Astrocyte of the hippocampus (primary cell): ENCODE data around the gene PARD3.
A peak's percentile ranks its signal among the peaks of the same experiment; 100 is the strongest.
"Not testable (repeated sequence)": the region's sequence is repeated elsewhere in the genome, so short reads cannot be mapped to it uniquely, and the experiment has no call there.

Source experiments
- DNase-seq: peaks from one replicate; pipeline ENCODE4 v3.0.0; 2011; ENCODE audit warnings: low read depth, low spot score

Gene PARD3

DNA sequence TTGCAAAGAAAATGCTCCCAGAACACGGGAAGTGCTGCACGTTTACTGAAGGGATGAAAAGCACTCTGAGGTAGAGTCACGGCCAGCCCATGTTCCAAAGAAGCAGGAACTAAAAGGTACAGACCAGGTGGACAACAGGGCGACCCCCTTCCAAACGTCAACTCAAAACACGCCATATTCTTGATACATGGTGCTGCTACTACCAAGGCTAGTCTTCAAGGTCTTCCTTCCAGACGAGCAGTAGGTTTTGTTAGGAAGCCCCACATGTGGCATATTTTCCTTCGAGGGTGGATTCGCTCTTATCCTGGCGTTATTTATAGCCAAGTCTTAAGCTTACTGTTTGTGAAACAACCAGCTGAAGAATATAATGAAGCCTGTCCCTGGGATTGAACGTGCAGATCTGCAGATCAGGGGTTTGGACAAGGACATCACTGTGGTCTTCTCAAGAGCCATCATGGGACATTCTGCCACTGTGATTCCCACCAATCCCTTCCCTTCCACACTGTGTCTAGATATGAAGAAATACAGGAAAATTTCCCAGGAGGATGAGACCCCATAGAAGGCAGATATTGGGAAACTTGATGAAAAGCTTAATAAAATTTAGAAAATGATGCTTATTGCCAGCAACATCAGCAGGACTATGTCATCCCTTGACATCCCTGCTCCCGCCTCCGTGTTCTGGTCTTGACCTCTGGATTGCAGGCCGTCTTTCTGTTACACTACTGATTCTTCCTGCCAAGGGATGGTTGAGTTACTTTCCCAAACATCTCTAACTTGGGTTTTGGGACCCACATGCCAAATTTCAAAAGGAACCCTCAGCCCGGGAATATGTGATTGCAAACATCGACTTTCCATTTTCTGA is 734.4 kb downstream of the PARD3 start:
- no peak for DNase-seq

DNA sequence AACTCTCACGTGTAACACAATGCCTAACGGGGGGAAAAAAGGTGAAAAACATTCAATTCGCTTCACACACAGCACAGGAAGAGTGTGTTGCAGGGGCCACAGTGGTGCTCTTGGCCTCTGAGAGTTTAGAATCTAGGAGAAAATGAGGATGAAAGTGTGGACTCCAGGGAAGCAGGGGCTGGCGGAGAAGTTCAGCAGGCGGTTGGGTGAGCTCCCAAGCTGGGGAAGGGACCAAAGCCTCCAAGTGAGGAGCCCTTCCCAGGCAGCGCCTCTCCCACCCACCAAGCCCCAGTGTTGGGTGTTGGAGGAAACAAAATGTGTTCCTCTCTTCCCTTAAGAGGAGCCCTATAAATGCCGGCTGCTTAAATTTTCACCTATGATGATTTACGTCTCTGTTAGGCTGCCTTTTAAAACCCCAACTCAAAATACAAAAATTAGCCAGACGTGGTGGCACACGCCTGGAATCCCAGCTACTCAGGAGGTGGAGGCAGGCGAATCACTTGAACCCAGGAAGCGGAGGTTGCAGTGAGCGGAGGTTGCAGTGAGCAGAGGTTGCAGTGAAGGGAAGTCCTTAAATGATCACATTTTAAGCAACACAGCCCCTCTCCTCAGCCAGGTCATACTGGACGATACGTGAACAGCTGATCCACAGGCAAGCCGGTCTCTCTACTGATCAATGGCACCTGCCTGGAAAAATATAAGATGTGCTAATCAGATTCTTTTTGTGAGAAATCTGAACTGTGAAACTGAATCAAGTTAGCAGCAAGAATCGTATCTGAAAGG is 735.2 kb downstream of the PARD3 start:
- DNase-seq: no peak

- DNase-seq: peak; percentile 21
Observed at GRCh38 chr10:34078745-34079470, 736.2 kb downstream of the PARD3 start.

DNA sequence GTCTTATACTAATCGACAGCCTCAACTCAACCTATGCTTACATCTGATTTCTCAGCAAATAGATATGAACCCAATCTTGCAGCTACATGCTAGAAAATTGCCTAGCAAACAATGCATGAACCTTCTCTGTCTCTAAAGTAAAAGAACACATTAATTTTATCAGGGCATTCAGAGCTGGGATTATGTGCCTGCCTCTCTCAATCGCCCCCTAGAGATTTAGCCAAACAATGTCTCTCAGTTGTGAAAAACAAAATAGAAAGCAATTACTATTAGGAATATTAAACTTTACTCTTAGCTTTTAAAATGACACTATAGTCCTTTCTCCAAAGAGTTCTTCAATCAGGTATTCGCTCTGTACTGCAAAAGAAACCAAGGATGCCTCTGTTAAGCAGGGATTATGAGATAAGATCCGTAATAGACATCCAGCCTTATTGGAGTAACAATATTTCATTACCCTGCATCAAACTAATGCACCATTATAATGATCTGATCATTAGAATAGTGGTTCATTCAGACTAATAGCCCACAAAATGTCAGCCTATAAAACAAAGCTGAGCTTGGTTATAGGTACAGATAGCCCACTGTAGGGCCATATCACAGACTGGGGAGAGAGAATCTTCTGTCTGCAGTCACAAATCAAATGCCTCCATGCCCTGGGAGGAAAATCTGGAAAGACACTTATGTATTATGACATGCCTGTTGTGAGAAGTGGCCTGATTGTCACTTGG is 736.9 kb downstream of the PARD3 start:
- DNase-seq: no peak

- no peak for DNase-seq
Observed at GRCh38 chr10:34076443-34076842, 738.7 kb downstream of the PARD3 start.

DNA sequence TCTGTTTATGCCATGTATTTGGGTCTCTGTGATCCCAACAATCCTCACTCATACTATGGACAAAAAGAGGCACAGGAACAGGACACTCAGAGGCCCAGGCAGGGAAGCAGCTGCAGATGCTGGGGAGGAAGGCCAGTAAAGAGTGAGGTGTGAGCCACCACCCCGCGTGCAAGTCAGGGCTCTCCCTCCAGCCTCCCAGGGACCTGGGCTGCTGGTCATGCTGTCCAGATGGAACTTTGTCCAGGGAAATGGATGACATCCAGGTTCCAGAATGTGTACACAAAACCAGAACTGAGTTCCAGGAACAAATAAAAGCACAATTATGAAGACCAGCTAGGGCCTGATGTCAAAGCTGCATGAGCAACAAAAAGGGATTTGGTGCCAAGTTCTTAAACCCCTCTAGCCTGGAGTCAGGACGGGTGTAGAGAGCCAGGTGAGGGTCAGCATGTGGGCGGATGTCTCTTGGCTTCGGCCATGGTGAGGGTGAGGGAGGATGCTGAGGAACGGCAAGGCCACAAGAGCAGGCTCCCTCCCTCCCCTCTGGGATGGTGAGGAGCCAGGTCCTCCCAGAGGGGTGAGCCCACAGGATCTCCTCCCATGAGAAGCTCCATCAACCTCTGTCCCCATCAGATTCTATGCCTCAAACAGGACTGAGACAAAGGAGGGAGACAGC is 739.7 kb downstream of the PARD3 start:
- DNase-seq: no peak

- no peak for DNase-seq
Observed at GRCh38 chr10:34074051-34074450, 741.0 kb downstream of the PARD3 start.

DNA sequence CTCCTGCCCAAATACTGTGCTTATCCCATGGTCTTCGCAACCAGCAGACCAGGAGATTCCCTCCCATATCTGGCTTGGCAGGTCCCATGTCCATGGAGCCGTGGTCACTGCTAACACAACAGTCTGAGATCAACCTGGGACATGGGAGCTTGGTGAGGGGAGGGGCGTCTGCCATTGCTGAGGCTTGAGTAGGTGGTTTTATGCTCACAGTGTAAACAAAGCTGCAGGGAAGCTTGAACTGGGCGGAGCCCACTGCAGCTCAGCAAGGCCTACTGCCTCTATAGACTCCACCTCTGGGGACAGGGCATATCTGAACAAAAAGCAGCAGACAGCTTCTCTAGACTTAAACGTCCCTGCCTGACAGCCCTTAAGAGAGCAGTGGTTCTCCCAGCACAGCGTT is 747.4 kb downstream of the PARD3 start:
- not testable (repeated sequence) for DNase-seq

- no peak for DNase-seq
Observed at GRCh38 chr10:34063592-34063991, 751.5 kb downstream of the PARD3 start.

GRCh38 chr10:34061841-34062240 is 753.3 kb downstream of the PARD3 start:
- DNase-seq: no peak
